Left lung (tissue), 10 donors: Measurements from ENCODE around the gene RBM42. TPM values are rescaled to one million over a fixed set of nuclear protein-coding genes. Genes with fewer than 3 reads are reported as not detected.

Experiments used
- ATAC-seq: fragments of 200-7000 bp; cut with Tn5 transposase; one replicate; pipeline ENCODE4 v1.9.1; 2020; ENCODE audit warnings: moderate library complexity
- DNase-seq, 4 donors: peaks; one replicate each; pipeline ENCODE4 v3.0.0-alpha.2; 2013 to 2020
- H3K27ac ChIP-seq, 2 donors: fragments of 200-600 bp; sonication (generic) in 1 of 2; one replicate each; pipeline versions ENCODE4 v1.5.0 to v1.8.0; 2020 to 2021
- H3K27me3 ChIP-seq, 2 donors: fragments of 200-600 bp; sonication (generic) in 1 of 2; one replicate each; pipeline versions ENCODE4 v1.5.0 to v1.8.0; 2020 to 2021
- H3K36me3 ChIP-seq, 2 donors: fragments of 200-600 bp; sonication (generic) in 1 of 2; one replicate each; pipeline versions ENCODE4 v1.5.0 to v1.8.0; 2020 to 2021
- H3K4me1 ChIP-seq, 2 donors: fragments of 200-600 bp; one replicate each; pipeline ENCODE4 v1.8.0; 2021
- H3K4me3 ChIP-seq, 2 donors: fragments of 200-600 bp; sonication (generic) in 1 of 2; one replicate each; pipeline versions ENCODE4 v1.5.0 to v1.8.0; 2020 to 2021; ENCODE audit warnings: mild to moderate bottlenecking in 1 of 2
- H3K9me3 ChIP-seq, 2 donors: fragments of 200-600 bp; sonication (generic) in 1 of 2; one replicate each; pipeline versions ENCODE4 v1.5.0 to v1.8.0; 2020 to 2021
- intact Hi-C, 2 donors: fragments of 100-400 bp; cut with DNase I; formaldehyde crosslinking; loops; one replicate each; pipeline versions ENCODE4 v1.11.2 to v1.14.2; 2022
- polyA plus RNA-seq, 6 donors: library from polyadenylated mRNA; unstranded; fragments of 120-200 nt; gene quantifications; one replicate each; pipeline ENCODE4 v1.2.1, GENCODE V29; 2013; ENCODE audit not compliant: insufficient read length in 6 of 6
- total RNA-seq, 2 donors: library from RNA; stranded (reverse); fragmentation: NEBNext Ultra II Directional; extraction: Animal tissue kit (Norgen Biotek cat#: 25700); gene quantifications; one replicate each; pipeline ENCODE4 v1.2.1, GENCODE V29; 2021
- TF ChIP-seq, protein P1 (sequence below), 2 donors: fragments of 200-600 bp; sonication (generic) in 1 of 2; IDR thresholded peaks; one replicate each; pipeline versions ENCODE4 v1.5.0 to v1.8.0; 2021; ENCODE audit warnings: antibody characterized with exemption in 2 of 2
- donor health status: DM: no; HTN: yes; CAD: no.
- donor health status: DM: no; HTN: no; CAD: no.

The RBM42 gene
- total and polyA plus RNA-seq, 8 donors, result 48.4 to 67.0 (median 61.0) TPM

DNA sequence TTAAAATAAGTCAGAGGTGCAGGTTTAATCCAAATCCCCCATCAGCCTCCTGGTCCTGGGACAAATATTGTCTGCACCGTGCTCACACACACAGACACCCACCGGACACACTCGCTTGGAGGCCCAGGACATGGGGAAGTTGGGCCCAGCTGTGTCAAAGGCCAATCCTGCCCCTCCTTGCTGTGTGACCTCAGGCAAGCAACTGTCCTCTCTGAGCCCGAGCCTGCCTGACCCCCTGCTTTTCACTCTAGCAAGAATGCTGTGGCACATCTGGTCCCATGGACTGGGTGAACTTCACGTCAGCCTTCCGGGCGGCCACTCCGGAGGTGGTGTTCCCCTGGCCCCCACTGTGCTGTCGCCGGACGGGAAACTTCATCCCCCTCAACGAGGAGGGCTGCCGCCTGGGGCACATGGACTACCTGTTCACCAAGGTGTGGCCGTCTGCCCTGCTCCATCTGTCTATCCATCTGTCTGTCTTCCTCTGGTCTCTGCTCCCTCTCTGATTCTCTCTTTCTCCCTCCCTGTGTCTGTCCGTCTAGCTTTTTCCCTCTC, 46.8 kb downstream of the RBM42 start:
- peaks cover 9 to 65% of the 10 kb centered on the region in 2 donors for H3K27me3 ChIP-seq
- intact Hi-C loops, result no loop called here
- no peak overlapping the region for H3K4me3 ChIP-seq
- H3K4me1 ChIP-seq, result peaks cover 0 to 9% of the 10 kb centered on the region in 2 donors
- TF ChIP-seq, protein P1, sequence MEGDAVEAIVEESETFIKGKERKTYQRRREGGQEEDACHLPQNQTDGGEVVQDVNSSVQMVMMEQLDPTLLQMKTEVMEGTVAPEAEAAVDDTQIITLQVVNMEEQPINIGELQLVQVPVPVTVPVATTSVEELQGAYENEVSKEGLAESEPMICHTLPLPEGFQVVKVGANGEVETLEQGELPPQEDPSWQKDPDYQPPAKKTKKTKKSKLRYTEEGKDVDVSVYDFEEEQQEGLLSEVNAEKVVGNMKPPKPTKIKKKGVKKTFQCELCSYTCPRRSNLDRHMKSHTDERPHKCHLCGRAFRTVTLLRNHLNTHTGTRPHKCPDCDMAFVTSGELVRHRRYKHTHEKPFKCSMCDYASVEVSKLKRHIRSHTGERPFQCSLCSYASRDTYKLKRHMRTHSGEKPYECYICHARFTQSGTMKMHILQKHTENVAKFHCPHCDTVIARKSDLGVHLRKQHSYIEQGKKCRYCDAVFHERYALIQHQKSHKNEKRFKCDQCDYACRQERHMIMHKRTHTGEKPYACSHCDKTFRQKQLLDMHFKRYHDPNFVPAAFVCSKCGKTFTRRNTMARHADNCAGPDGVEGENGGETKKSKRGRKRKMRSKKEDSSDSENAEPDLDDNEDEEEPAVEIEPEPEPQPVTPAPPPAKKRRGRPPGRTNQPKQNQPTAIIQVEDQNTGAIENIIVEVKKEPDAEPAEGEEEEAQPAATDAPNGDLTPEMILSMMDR (IDR thresholded peaks at IDR 0.05), result no peak
- H3K36me3 ChIP-seq, result no peaks in the 10 kb centered on the region
- no peak overlapping the region for H3K27ac ChIP-seq
- ATAC-seq, result no peak
- peak in 1 of 4 donors; percentile 66 for DNase-seq
- H3K9me3 ChIP-seq, result no peaks in the 10 kb centered on the region

Other genes with a start within 250 kb of the RBM42 start
- gene FFAR2, start 180.8 kb upstream of the RBM42 start, total RNA-seq, result 10 to 100 TPM in 1 of 2 donors, under 1 TPM in 1; 0.85 to 26.6 TPM
- under 1 TPM in 5 of 6 donors, not detected in 1; 0.18 to 0.79 (median 0.34) TPM for gene FFAR2, start 180.8 kb upstream of the RBM42 start, polyA plus RNA-seq
- gene KRTDAP, start 138.6 kb upstream of the RBM42 start, total RNA-seq, result not detected
- 1 to 10 TPM in 5 of 6 donors, under 1 TPM in 1; 0.98 to 2.2 (median 1.8) TPM for gene KRTDAP, start 138.6 kb upstream of the RBM42 start, polyA plus RNA-seq
- gene DMKN, start 115.4 kb upstream of the RBM42 start, total RNA-seq, result 100 to 1,000 TPM; 104 to 136 TPM
- gene DMKN, start 115.4 kb upstream of the RBM42 start, polyA plus RNA-seq, result 100 to 1,000 TPM in 5 of 6 donors, 10 to 100 TPM in 1; 92.5 to 140 (median 111) TPM
- under 1 TPM in 1 of 2 donors, not detected in 1; 0.20 TPM for gene SBSN, start 100.7 kb upstream of the RBM42 start, total RNA-seq
- gene SBSN, start 100.7 kb upstream of the RBM42 start, polyA plus RNA-seq, result under 1 TPM in 2 of 6 donors, not detected in 4; 0.09 to 0.11 TPM
- not detected for gene GAPDHS, start 95.6 kb upstream of the RBM42 start, total RNA-seq
- not detected for gene GAPDHS, start 95.6 kb upstream of the RBM42 start, polyA plus RNA-seq
- gene TMEM147, start 83.4 kb upstream of the RBM42 start, total RNA-seq, result 100 to 1,000 TPM in 1 of 2 donors, 10 to 100 TPM in 1; 98.3 to 112 TPM
- gene TMEM147, start 83.4 kb upstream of the RBM42 start, polyA plus RNA-seq, result 10 to 100 TPM; 52.7 to 62.3 (median 55.2) TPM
- gene ATP4A, start 65.4 kb upstream of the RBM42 start, total RNA-seq, result not detected
- not detected for gene ATP4A, start 65.4 kb upstream of the RBM42 start, polyA plus RNA-seq
- not detected for gene PMIS2, start 42.9 kb upstream of the RBM42 start, total RNA-seq
- not detected for gene PMIS2, start 42.9 kb upstream of the RBM42 start, polyA plus RNA-seq
- 10 to 100 TPM; 12.1 to 12.7 TPM for gene HAUS5, start 16.3 kb upstream of the RBM42 start, total RNA-seq
- gene HAUS5, start 16.3 kb upstream of the RBM42 start, polyA plus RNA-seq, result 10 to 100 TPM; 22.5 to 32.7 (median 26.7) TPM
- 1 to 10 TPM in 1 of 2 donors, under 1 TPM in 1; 0.79 to 1.0 TPM for gene ETV2, start 12.7 kb downstream of the RBM42 start, total RNA-seq
- 1 to 10 TPM; 1.5 to 3.5 (median 2.2) TPM for gene ETV2, start 12.7 kb downstream of the RBM42 start, polyA plus RNA-seq
- 100 to 1,000 TPM; 291 to 295 TPM for gene COX6B1, start 19.3 kb downstream of the RBM42 start, total RNA-seq
- gene COX6B1, start 19.3 kb downstream of the RBM42 start, polyA plus RNA-seq, result 100 to 1,000 TPM; 199 to 261 (median 234) TPM
- gene UPK1A, start 37.5 kb downstream of the RBM42 start, total RNA-seq, result not detected
- under 1 TPM in 4 of 6 donors, not detected in 2; 0.18 to 0.48 (median 0.30) TPM for gene UPK1A, start 37.5 kb downstream of the RBM42 start, polyA plus RNA-seq
- gene ZBTB32, start 75.5 kb downstream of the RBM42 start, total RNA-seq, result under 1 TPM; 0.15 to 0.31 TPM
- gene ZBTB32, start 75.5 kb downstream of the RBM42 start, polyA plus RNA-seq, result under 1 TPM; 0.32 to 0.94 (median 0.50) TPM
- 10 to 100 TPM; 29.4 to 39.1 TPM for gene KMT2B, start 89.0 kb downstream of the RBM42 start, total RNA-seq
- 10 to 100 TPM; 27.9 to 38.0 (median 33.9) TPM for gene KMT2B, start 89.0 kb downstream of the RBM42 start, polyA plus RNA-seq
- 10 to 100 TPM; 14.1 to 25.8 TPM for gene IGFLR1, start 113.4 kb downstream of the RBM42 start, total RNA-seq
- gene IGFLR1, start 113.4 kb downstream of the RBM42 start, polyA plus RNA-seq, result 1 to 10 TPM; 2.0 to 6.1 (median 5.1) TPM
- gene U2AF1L4, start 116.4 kb downstream of the RBM42 start, total RNA-seq, result 10 to 100 TPM; 15.2 to 16.6 TPM
- 10 to 100 TPM; 16.0 to 20.5 (median 17.7) TPM for gene U2AF1L4, start 116.4 kb downstream of the RBM42 start, polyA plus RNA-seq
- 10 to 100 TPM; 59.6 to 90.3 TPM for gene PSENEN, start 116.6 kb downstream of the RBM42 start, total RNA-seq
- 10 to 100 TPM; 39.6 to 59.7 (median 46.9) TPM for gene PSENEN, start 116.6 kb downstream of the RBM42 start, polyA plus RNA-seq
- 1 to 10 TPM; 6.6 to 9.9 TPM for gene LIN37, start 119.5 kb downstream of the RBM42 start, total RNA-seq
- gene LIN37, start 119.5 kb downstream of the RBM42 start, polyA plus RNA-seq, result 10 to 100 TPM; 11.0 to 14.5 (median 12.7) TPM
- 10 to 100 TPM; 38.3 to 39.7 TPM for gene HSPB6, start 128.0 kb downstream of the RBM42 start, total RNA-seq
- gene HSPB6, start 128.0 kb downstream of the RBM42 start, polyA plus RNA-seq, result 10 to 100 TPM; 51.8 to 91.7 (median 71.3) TPM
- gene PROSER3, start 129.1 kb downstream of the RBM42 start, total RNA-seq, result 10 to 100 TPM; 21.8 to 22.2 TPM
- 10 to 100 TPM; 19.0 to 21.4 (median 20.8) TPM for gene PROSER3, start 129.1 kb downstream of the RBM42 start, polyA plus RNA-seq
- 10 to 100 TPM; 11.4 to 11.9 TPM for gene ARHGAP33, start 146.5 kb downstream of the RBM42 start, total RNA-seq
- 10 to 100 TPM; 23.7 to 35.6 (median 29.4) TPM for gene ARHGAP33, start 146.5 kb downstream of the RBM42 start, polyA plus RNA-seq
- not detected for gene PRODH2, start 183.8 kb downstream of the RBM42 start, total RNA-seq
- under 1 TPM in 3 of 6 donors, not detected in 3; 0.15 to 0.31 (median 0.16) TPM for gene PRODH2, start 183.8 kb downstream of the RBM42 start, polyA plus RNA-seq
- gene NPHS1, start 223.5 kb downstream of the RBM42 start, total RNA-seq, result under 1 TPM in 1 of 2 donors, not detected in 1; 0.08 TPM
- gene NPHS1, start 223.5 kb downstream of the RBM42 start, polyA plus RNA-seq, result 1 to 10 TPM in 3 of 6 donors, under 1 TPM in 3; 0.45 to 2.0 (median 1.0) TPM
- under 1 TPM in 1 of 2 donors, not detected in 1; 0.08 TPM for gene KIRREL2, start 227.9 kb downstream of the RBM42 start, total RNA-seq
- 1 to 10 TPM in 5 of 6 donors, under 1 TPM in 1; 0.76 to 3.5 (median 2.4) TPM for gene KIRREL2, start 227.9 kb downstream of the RBM42 start, polyA plus RNA-seq
- 1 to 10 TPM; 3.0 to 8.6 TPM for gene APLP1, start 239.5 kb downstream of the RBM42 start, total RNA-seq
- 10 to 100 TPM in 1 of 6 donors, 1 to 10 TPM in 5; 8.0 to 11.0 (median 9.3) TPM for gene APLP1, start 239.5 kb downstream of the RBM42 start, polyA plus RNA-seq